NT2/D1 (cell line): Measurements from ENCODE around the gene TENM4.

Experiments used
- DNase-seq: peaks from one replicate; pipeline ENCODE4 v3.0.0-alpha.2; 2011; ENCODE audit warnings: low read depth, low spot score
- H3K27me3 ChIP-seq: 2 replicates; pipeline ENCODE4 v1.6.0; 2011; ENCODE audit warnings: mild to moderate bottlenecking; ENCODE audit not compliant: insufficient read length, insufficient read depth
- H3K36me3 ChIP-seq: 2 replicates; pipeline ENCODE4 v1.6.1; 2011; ENCODE audit warnings: mild to moderate bottlenecking, low read length, mixed read lengths; ENCODE audit not compliant: insufficient read depth, insufficient read length
- H3K4me1 ChIP-seq: 2 replicates; pipeline ENCODE4 v1.5.1; 2011; ENCODE audit not compliant: insufficient read depth, insufficient read length
- H3K4me3 ChIP-seq: 2 replicates; pipeline ENCODE4 v1.5.1; 2011; ENCODE audit warnings: low read depth; ENCODE audit not compliant: insufficient read length
- H3K9ac ChIP-seq: 2 replicates; pipeline ENCODE4 v1.6.0; 2011; ENCODE audit warnings: low read depth; ENCODE audit not compliant: insufficient read length
- H3K9me3 ChIP-seq: 2 replicates; pipeline ENCODE4 v1.5.1; 2011; ENCODE audit warnings: mild to moderate bottlenecking, low read length; ENCODE audit not compliant: insufficient read depth
- SUZ12 ChIP-seq: IDR thresholded peaks from 2 replicates; pipeline ENCODE4 v1.6.1; 2011; ENCODE audit not compliant: insufficient read length, insufficient read depth; ENCODE audit errors: extremely low read depth
- YY1 ChIP-seq: IDR thresholded peaks from 2 replicates; pipeline ENCODE4 v1.6.1; 2011; ENCODE audit not compliant: insufficient read length, insufficient read depth
- ZNF274 ChIP-seq: IDR thresholded peaks from 2 replicates; pipeline ENCODE4 v1.6.1; 2011; ENCODE audit warnings: mild to moderate bottlenecking, low read depth, low read length

Gene TENM4

DNA sequence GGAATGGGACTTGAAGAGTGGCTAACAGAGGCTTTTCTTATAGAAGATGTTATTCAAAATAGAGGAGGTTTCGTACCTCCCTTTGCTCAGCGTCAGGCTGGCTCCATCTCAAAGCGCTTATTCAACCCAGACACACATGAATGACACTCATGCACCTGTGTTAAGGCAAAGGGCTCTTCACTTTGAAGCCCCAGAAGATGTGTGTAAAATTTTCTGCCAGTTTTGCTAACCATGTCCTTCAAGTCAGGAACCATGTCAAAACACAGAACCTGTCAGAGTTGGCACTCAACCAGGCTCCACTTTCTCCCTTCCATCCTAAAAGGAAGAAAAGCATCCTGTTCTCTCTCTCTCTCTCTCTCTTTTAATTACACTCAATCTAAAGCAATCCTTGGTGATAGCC, 513.3 kb downstream of the TENM4 start:
- no peak overlapping the region for H3K4me3 ChIP-seq
- H3K4me1 ChIP-seq: peaks cover 2% of the 10 kb centered on the region
- no peak for DNase-seq
- H3K9me3 ChIP-seq: no peaks in the 10 kb centered on the region
- H3K9ac ChIP-seq: no peak overlapping the region
- H3K36me3 ChIP-seq: no peaks in the 10 kb centered on the region
- no peak for TF ChIP-seq YY1
- no peak for TF ChIP-seq SUZ12
- TF ChIP-seq ZNF274: no peak
- H3K27me3 ChIP-seq: no peaks in the 10 kb centered on the region

- Histone ChIP-seq H3K9ac (no peak overlapping the region), H3K4me3 (no peak overlapping the region), H3K4me1 (peaks cover 2% of the 10 kb centered on the region), H3K36me3 (no peaks in the 10 kb centered on the region), H3K9me3 (no peaks in the 10 kb centered on the region), H3K27me3 (no peaks in the 10 kb centered on the region)
- TF ChIP-seq SUZ12: no peak
- TF ChIP-seq YY1: no peak
- no peak for TF ChIP-seq ZNF274
- DNase-seq: no peak
These were observed 514.0 kb downstream of the TENM4 start for GRCh38 chr11:78926633-78927338.

GRCh38 chr11:78925387-78925786, 515.4 kb downstream of the TENM4 start:
- no peaks in the 10 kb centered on the region for H3K27me3 ChIP-seq

GRCh38 chr11:78922859-78923625, 517.8 kb downstream of the TENM4 start:
- Histone ChIP-seq H3K4me1 (peaks cover 2% of the 10 kb centered on the region), H3K36me3 (no peaks in the 10 kb centered on the region), H3K9ac (no peak overlapping the region), H3K4me3 (no peak overlapping the region), H3K9me3 (no peaks in the 10 kb centered on the region), H3K27me3 (no peaks in the 10 kb centered on the region)
- DNase-seq: no peak
- TF ChIP-seq ZNF274: no peak
- TF ChIP-seq SUZ12: no peak
- TF ChIP-seq YY1: no peak

More at GRCh38 chr11:78925387-78925786, 515.4 kb downstream of the TENM4 start:
- Histone ChIP-seq H3K4me1 (peaks cover 2% of the 10 kb centered on the region), H3K9me3 (no peaks in the 10 kb centered on the region), H3K36me3 (no peaks in the 10 kb centered on the region), H3K9ac (no peak overlapping the region), H3K4me3 (no peak overlapping the region)
- no peak for DNase-seq
- TF ChIP-seq SUZ12 (no peak), ZNF274 (no peak), YY1 (no peak)

GRCh38 chr11:78921509-78921908, 519.3 kb downstream of the TENM4 start:
- TF ChIP-seq YY1: no peak
- TF ChIP-seq ZNF274: no peak
- TF ChIP-seq SUZ12: no peak

GRCh38 chr11:78920329-78920728, 520.5 kb downstream of the TENM4 start:
- Histone ChIP-seq H3K4me1 (no peaks in the 10 kb centered on the region), H3K4me3 (no peak overlapping the region), H3K36me3 (no peaks in the 10 kb centered on the region), H3K9me3 (no peaks in the 10 kb centered on the region), H3K9ac (no peak overlapping the region), H3K27me3 (no peaks in the 10 kb centered on the region)
- no peak for TF ChIP-seq YY1
- no peak for TF ChIP-seq SUZ12
- TF ChIP-seq ZNF274: no peak
- no peak for DNase-seq

More at GRCh38 chr11:78921509-78921908, 519.3 kb downstream of the TENM4 start:
- no peak for DNase-seq
- Histone ChIP-seq H3K36me3 (no peaks in the 10 kb centered on the region), H3K4me3 (no peak overlapping the region), H3K4me1 (no peaks in the 10 kb centered on the region), H3K9me3 (no peaks in the 10 kb centered on the region), H3K27me3 (no peaks in the 10 kb centered on the region), H3K9ac (no peak overlapping the region)

GRCh38 chr11:78916759-78917158, 524.1 kb downstream of the TENM4 start:
- Histone ChIP-seq H3K9ac (no peak overlapping the region), H3K9me3 (no peaks in the 10 kb centered on the region), H3K4me1 (no peaks in the 10 kb centered on the region), H3K4me3 (no peak overlapping the region), H3K27me3 (no peaks in the 10 kb centered on the region), H3K36me3 (no peaks in the 10 kb centered on the region)
- TF ChIP-seq YY1 (no peak), ZNF274 (no peak)
- DNase-seq: no peak
